Umbilical cord (tissue), 2 donors: Measurements from ENCODE around the gene PRICKLE1. TPM values are rescaled to one million over a fixed set of nuclear protein-coding genes. Genes with fewer than 3 reads are reported as not detected.

Experiments
- DNase-seq: peaks from one replicate; pipeline ENCODE4 v3.0.0-alpha.2; 2015; ENCODE audit warnings: low spot score
- total RNA-seq: library from RNA; depleted of rRNA; stranded (reverse); fragments of >200 nt; gene quantifications from one replicate; pipeline ENCODE4 v1.2.3, GENCODE V29; 2014; ENCODE audit warnings: low replicate concordance; ENCODE audit not compliant: insufficient read depth

PRICKLE1 gene
- 22.4 TPM for total RNA-seq

- DNase-seq = peak; percentile 75
Measured at GRCh38 chr12:42589465-42590329, at the start of gene PRICKLE1. TSS of gene PRICKLE1 (minus strand) at chr12:42589746. CDS start at chr12:42472516, 117,230 bp downstream.

GRCh38 chr12:42638697-42639096, 49.2 kb upstream of the PRICKLE1 start:
- DNase-seq = no peak

DNA sequence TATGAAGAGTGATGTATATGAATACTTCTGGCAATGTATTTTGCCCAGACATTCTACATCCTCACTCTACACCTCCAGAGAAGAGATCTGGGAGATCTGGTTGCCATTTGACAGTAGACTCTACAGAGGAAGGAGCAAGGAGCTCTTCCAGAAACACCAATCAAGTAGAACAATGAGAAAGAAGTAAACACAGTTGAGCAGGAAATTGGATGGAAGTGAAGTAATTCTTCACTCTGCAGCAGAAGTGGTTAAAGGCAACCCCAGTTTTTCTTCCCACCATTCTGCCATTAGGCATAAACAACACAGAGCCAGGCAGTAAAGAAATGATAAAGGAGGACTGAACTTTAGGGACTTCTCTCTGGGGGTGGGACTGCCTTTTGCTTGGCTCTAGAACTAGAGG, 48.5 kb upstream of the PRICKLE1 start:
- no peak for DNase-seq

GRCh38 chr12:42636993-42637392, 47.4 kb upstream of the PRICKLE1 start:
- DNase-seq = no peak

- DNase-seq = no peak
Measured at GRCh38 chr12:42633594-42633993, 44.0 kb upstream of the PRICKLE1 start.

DNA sequence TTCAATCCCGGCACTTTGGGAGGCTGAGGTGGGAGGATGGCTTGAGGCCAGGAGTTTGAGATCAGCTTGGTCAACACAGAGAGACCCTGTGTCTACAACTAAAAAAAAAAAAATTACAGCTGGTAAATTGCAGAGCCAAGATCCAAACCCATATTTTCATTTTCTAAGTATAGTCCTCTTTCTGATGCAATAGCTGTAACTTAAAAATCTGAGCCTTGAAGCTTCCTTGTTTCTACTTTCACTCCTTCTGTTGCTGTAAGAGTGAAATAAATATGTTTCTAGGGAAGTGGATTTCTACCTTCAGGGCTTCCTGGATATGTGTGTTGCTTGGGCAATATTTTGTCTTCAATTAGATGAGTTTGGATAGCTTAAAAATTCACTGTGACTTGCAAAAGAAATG, 42.0 kb upstream of the PRICKLE1 start:
- DNase-seq = peak; percentile 45

GRCh38 chr12:42630314-42630713, 40.8 kb upstream of the PRICKLE1 start:
- DNase-seq = no peak

- peak; percentile 70 for DNase-seq
Measured at GRCh38 chr12:42627151-42627550, 37.6 kb upstream of the PRICKLE1 start.

GRCh38 chr12:42625611-42626010, 36.1 kb upstream of the PRICKLE1 start:
- DNase-seq = no peak

- no peak for DNase-seq
Measured at GRCh38 chr12:42617622-42618021, 28.1 kb upstream of the PRICKLE1 start.

GRCh38 chr12:42615006-42615405, 25.5 kb upstream of the PRICKLE1 start:
- no peak for DNase-seq

DNA sequence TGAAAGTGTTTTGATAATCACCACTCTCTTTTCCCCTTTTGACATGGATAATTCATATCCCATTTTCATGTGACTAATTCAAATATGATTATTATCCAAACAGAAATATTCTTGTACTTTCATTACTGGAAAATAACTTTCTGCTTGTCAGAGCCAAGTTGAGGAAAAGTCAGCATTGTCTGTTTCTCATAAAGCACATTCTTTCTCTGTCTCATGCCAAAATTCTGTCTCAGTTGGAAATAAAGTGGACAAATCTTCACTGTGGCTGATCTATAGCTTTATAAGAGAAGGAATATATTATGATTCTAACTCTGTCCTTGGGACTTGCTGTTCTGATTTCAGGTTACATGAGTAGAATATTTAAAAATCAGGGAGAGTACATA, 22.7 kb upstream of the PRICKLE1 start:
- peak; percentile 55 for DNase-seq

- peak; percentile 19 for DNase-seq
Measured at GRCh38 chr12:42611571-42612230, 22.2 kb upstream of the PRICKLE1 start.

GRCh38 chr12:42609605-42610004, 20.1 kb upstream of the PRICKLE1 start:
- no peak for DNase-seq

DNA sequence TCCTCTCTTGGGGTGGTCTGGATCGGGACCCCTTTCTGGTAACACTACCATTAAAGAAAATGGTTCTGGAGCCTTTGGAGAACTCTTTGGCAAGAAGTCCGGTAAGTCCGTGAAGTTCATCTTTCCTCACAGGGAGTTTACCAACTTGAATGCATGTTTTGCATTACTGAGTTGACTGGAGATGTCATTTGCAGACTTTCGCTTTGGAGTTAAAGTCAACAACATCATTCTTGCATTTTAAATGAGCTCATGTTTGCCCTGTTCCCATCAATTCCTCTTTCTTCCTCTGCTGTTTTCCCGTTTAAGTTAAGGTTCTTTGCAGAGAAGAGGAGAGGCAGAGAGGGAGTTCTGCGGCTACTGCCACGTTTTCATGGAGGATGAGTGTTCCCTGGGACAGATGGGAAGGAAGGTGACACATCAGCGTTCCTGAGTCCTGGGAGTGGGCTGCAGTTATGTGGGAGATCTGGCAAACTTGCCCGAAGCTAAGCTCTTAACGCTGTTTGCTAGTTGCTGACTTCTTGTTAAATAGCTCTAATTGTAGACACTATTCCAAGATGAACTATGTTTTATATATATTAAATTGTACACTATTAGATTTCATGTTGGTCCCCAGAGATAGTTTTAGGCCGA, 18.8 kb upstream of the PRICKLE1 start:
- DNase-seq = no peak

- DNase-seq = no peak
Measured at GRCh38 chr12:42607584-42608058, 18.1 kb upstream of the PRICKLE1 start.

- no peak for DNase-seq
Measured at GRCh38 chr12:42606471-42606870, 16.9 kb upstream of the PRICKLE1 start.

- peak; percentile 44 for DNase-seq
Measured at GRCh38 chr12:42605685-42606084, 16.1 kb upstream of the PRICKLE1 start.

GRCh38 chr12:42603246-42603990, 13.9 kb upstream of the PRICKLE1 start:
- no peak for DNase-seq

DNA sequence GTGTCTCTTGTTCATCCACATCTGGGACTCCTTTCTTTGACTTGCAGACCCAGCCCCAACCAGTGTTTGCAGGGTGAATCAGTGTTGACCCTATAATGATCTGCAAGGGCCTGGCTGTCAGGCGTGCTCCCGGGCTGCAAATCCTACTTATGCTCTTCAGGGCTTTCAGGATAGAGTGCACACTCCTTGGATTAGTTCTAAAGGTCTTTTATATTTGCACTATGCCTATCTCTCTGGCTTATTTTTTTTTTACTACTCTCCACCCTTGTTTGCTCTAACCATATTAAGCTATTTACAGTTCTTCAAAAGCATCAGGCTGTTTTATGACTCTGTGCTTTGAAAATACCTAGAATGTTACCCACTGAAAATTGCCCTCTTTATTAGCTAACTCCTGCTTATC, 4.3 kb upstream of the PRICKLE1 start:
- DNase-seq = peak; percentile 60

- DNase-seq = peak; percentile 50
Measured at GRCh38 chr12:42590330-42590934, 886 bp upstream of the PRICKLE1 start.
